HFFc6 (cell line): ENCODE data around the gene RBM14. TPM values are rescaled to one million over a fixed set of nuclear protein-coding genes. Genes with fewer than 3 reads are reported as not detected.

Experiments used
- DNase-seq: peaks from one replicate; pipeline ENCODE4 v3.0.0-alpha.2; 2018
- H3K27ac Mint-ChIP-seq: 2 replicates; pipeline ENCODE4 v1.8.0; 2020; ENCODE audit warnings: mild to moderate bottlenecking, mixed read lengths
- H3K27me3 Mint-ChIP-seq: 2 replicates; pipeline ENCODE4 v1.8.0; 2021; ENCODE audit warnings: mild to moderate bottlenecking, moderate library complexity, mixed read lengths; ENCODE audit not compliant: insufficient read depth
- H3K36me3 Mint-ChIP-seq: 2 replicates; pipeline ENCODE4 v1.8.0; 2021; ENCODE audit warnings: low read depth, mixed read lengths
- H3K4me1 Mint-ChIP-seq: 2 replicates; pipeline ENCODE4 v1.8.0; 2020; ENCODE audit warnings: low read depth, mixed read lengths
- H3K4me3 Mint-ChIP-seq: 2 replicates; pipeline ENCODE4 v1.8.0; 2020; ENCODE audit warnings: mild to moderate bottlenecking, moderate library complexity, mixed read lengths
- H3K9me3 Mint-ChIP-seq: 2 replicates; pipeline ENCODE4 v1.8.0; 2020; ENCODE audit warnings: mild to moderate bottlenecking, mixed read lengths
- total RNA-seq, 6 experiments: library from RNA; stranded (reverse); fragmentation: NEBNext Ultra II Directional; extraction: Animal tissue kit (Norgen Biotek cat#: 25700); gene quantifications; 2 replicates in 1 of 6; 3 replicates in 5 of 6; pipeline ENCODE4 v1.2.3, GENCODE V29; 2021
- TF ChIP-seq, protein P1 (sequence below): fragments of 200-600 bp; sonication (generic); IDR thresholded peaks from 2 replicates; pipeline ENCODE4 v1.5.0; 2021; ENCODE audit warnings: antibody characterized with exemption, mild to moderate bottlenecking

Gene RBM14
- total RNA-seq, 6 experiments from 2014 or later, result 54.1 to 71.5 (median 64.9) TPM

DNA sequence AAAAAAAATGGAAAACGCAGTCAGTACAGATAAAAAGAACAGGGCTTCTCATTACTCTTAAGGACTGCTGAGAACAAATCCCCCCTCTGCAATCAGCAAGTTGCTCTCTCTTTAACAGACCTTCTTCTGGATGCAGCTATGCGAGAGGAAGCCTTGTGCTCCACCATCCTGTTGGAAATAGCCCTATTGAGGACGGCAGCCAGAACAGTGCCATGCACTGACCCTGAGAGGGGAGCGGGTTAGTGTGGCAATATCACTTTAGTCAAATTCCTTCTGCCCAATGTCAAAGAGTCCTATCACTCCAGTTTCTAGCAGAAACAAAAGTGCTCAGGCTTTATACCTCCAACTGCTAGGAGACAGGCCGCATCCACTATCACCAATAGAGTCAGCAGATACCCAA is 54.4 kb downstream of the RBM14 start:
- H3K4me1 Mint-ChIP-seq, result peaks cover 11% of the 10 kb centered on the region
- TF ChIP-seq, protein P1, sequence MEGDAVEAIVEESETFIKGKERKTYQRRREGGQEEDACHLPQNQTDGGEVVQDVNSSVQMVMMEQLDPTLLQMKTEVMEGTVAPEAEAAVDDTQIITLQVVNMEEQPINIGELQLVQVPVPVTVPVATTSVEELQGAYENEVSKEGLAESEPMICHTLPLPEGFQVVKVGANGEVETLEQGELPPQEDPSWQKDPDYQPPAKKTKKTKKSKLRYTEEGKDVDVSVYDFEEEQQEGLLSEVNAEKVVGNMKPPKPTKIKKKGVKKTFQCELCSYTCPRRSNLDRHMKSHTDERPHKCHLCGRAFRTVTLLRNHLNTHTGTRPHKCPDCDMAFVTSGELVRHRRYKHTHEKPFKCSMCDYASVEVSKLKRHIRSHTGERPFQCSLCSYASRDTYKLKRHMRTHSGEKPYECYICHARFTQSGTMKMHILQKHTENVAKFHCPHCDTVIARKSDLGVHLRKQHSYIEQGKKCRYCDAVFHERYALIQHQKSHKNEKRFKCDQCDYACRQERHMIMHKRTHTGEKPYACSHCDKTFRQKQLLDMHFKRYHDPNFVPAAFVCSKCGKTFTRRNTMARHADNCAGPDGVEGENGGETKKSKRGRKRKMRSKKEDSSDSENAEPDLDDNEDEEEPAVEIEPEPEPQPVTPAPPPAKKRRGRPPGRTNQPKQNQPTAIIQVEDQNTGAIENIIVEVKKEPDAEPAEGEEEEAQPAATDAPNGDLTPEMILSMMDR, result no peak
- no peak overlapping the region for H3K4me3 Mint-ChIP-seq
- no peak overlapping the region for H3K27ac Mint-ChIP-seq
- peaks cover 25% of the 10 kb centered on the region for H3K36me3 Mint-ChIP-seq
- DNase-seq, result no peak
- no peaks in the 10 kb centered on the region for H3K9me3 Mint-ChIP-seq
- H3K27me3 Mint-ChIP-seq, result no peaks in the 10 kb centered on the region

DNA sequence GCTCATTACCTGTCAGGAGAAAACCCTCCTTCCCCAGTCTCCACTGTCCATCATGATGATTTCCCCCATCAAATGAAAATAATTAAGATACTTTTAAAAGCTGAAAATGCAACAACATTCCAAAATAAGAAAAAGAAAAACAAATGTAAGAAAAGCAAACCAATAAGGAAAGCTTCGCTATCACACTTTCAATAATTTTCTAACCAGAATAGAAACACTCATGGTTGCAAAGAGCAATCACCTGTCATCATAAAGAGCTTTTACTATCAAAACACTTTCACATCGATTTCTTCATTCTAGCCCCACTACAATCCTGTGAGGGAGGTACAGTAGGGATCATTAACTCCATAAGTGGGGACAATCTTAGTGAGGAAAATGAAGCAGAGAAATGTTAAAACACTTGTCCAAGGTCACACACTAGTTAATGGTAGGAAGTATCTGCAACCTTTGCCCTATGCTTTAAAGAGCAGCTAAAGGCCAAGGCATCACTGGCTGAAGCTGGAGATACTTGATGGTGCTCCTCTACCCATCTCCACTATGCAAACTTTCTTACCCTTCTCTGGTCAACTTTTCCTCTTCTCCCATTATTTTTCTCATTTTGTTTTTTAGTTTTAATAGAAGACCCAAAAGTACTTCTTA is 58.7 kb downstream of the RBM14 start:
- DNase-seq, result no peak
- Mint-ChIP-seq H3K9me3 (peaks cover 6% of the 10 kb centered on the region; the same call in 1 of the 2 replicates), H3K27me3 (peaks cover 4% of the 10 kb centered on the region), H3K4me1 (peaks cover 37% of the 10 kb centered on the region), H3K36me3 (peaks cover 25% of the 10 kb centered on the region), H3K4me3 (peak overlapping the region; percentile 45), H3K27ac (no peak overlapping the region)
- TF ChIP-seq, protein P1, result no peak

DNA sequence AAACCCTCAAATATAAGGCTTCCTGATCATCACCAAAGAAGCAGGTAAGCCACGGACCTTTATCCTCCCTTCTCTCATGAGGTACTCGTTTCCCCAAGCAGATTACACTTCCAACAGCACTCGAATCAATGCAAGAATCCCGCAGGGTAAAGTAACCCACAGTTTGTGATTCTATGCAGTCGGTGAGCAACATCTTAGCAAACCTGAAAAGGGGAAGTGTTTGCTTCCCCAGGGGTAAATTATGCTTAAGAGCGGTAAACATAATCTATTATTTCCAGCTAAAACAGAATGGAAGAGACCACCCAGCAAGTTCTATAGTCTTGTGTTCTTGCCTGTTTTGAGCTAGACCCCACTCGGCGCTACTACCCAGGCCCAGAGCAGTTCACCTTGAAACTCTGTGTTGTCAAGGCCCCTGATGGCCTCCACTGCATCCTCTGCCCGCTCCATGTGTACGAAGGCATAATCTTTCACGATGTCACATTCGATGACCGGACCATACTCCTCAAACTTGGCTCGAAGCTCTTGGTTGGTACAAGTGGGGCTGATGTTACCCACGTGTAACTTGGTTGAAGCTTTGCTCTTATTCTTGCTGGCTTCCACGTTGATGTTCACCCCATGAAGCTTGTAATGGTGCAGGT is 60.0 kb downstream of the RBM14 start:
- Mint-ChIP-seq H3K4me1 (peaks cover 37% of the 10 kb centered on the region), H3K27me3 (peaks cover 4% of the 10 kb centered on the region), H3K4me3 (peak overlapping the region; percentile 95), H3K27ac (peak overlapping the region; percentile 99), H3K36me3 (peaks cover 25% of the 10 kb centered on the region), H3K9me3 (peaks cover 6% of the 10 kb centered on the region; the same call in 1 of the 2 replicates)
- TF ChIP-seq, protein P1, result no peak
- no peak for DNase-seq

Other genes starting within 250 kb of the RBM14 start
- gene SLC29A2, start 244.9 kb upstream of the RBM14 start, total RNA-seq, result not detected
- under 1 TPM in 3 of 6 experiments, not detected in 3; 0.14 to 0.36 (median 0.35) TPM for gene NPAS4, start 195.6 kb upstream of the RBM14 start, total RNA-seq
- 10 to 100 TPM; 55.6 to 74.1 (median 67.6) TPM for gene MRPL11, start 177.8 kb upstream of the RBM14 start, total RNA-seq
- 1 to 10 TPM; 6.7 to 8.0 (median 7.2) TPM for gene PELI3, start 149.7 kb upstream of the RBM14 start, total RNA-seq
- gene DPP3, start 136.2 kb upstream of the RBM14 start, total RNA-seq, result 10 to 100 TPM; 54.8 to 71.6 (median 58.2) TPM
- gene BBS1, start 106.0 kb upstream of the RBM14 start, total RNA-seq, result 10 to 100 TPM; 14.9 to 21.4 (median 17.3) TPM
- 10 to 100 TPM; 15.4 to 23.3 (median 18.6) TPM for gene ZDHHC24, start 70.6 kb upstream of the RBM14 start, total RNA-seq
- under 1 TPM in 4 of 6 experiments, not detected in 2; 0.07 to 0.24 (median 0.10) TPM for gene ACTN3, start 69.7 kb upstream of the RBM14 start, total RNA-seq
- 10 to 100 TPM in 2 of 6 experiments, 1 to 10 TPM in 4; 5.2 to 20.0 (median 6.6) TPM for gene CTSF, start 48.0 kb upstream of the RBM14 start, total RNA-seq
- under 1 TPM; 0.19 to 0.66 (median 0.37) TPM for gene CCDC87, start 23.6 kb upstream of the RBM14 start, total RNA-seq
- 10 to 100 TPM; 25.8 to 27.4 (median 26.5) TPM for gene CCS, start 23.4 kb upstream of the RBM14 start, total RNA-seq
- 100 to 1,000 TPM; 130 to 147 (median 134) TPM for gene RBM4, start 22.1 kb downstream of the RBM14 start, total RNA-seq
- gene RBM4B, start 61.3 kb downstream of the RBM14 start, total RNA-seq, result 10 to 100 TPM; 17.0 to 21.1 (median 18.2) TPM
- gene SPTBN2, start 112.6 kb downstream of the RBM14 start, total RNA-seq, result under 1 TPM in 5 of 6 experiments, not detected in 1; 0.13 to 0.94 (median 0.33) TPM
- 10 to 100 TPM; 13.7 to 18.5 (median 16.3) TPM for gene RCE1, start 226.8 kb downstream of the RBM14 start, total RNA-seq
- gene LRFN4, start 240.4 kb downstream of the RBM14 start, total RNA-seq, result 10 to 100 TPM; 30.3 to 43.4 (median 34.6) TPM